HFFc6 (cell line): Measurements from ENCODE around the gene BAD. TPM values are rescaled to one million over a fixed set of nuclear protein-coding genes. Genes with fewer than 3 reads are reported as not detected.
A peak's percentile ranks its signal among the peaks of the same experiment; 100 is the strongest.

Experiments used
- DNase-seq: peaks from one replicate; pipeline ENCODE4 v3.0.0-alpha.2; 2018
- H3K27ac Mint-ChIP-seq: 2 replicates; pipeline ENCODE4 v1.8.0; 2020; ENCODE audit warnings: mild to moderate bottlenecking, mixed read lengths
- H3K27me3 Mint-ChIP-seq: 2 replicates; pipeline ENCODE4 v1.8.0; 2021; ENCODE audit warnings: mild to moderate bottlenecking, moderate library complexity, mixed read lengths; ENCODE audit not compliant: insufficient read depth
- H3K36me3 Mint-ChIP-seq: 2 replicates; pipeline ENCODE4 v1.8.0; 2021; ENCODE audit warnings: low read depth, mixed read lengths
- H3K4me1 Mint-ChIP-seq: 2 replicates; pipeline ENCODE4 v1.8.0; 2020; ENCODE audit warnings: low read depth, mixed read lengths
- H3K4me3 Mint-ChIP-seq: 2 replicates; pipeline ENCODE4 v1.8.0; 2020; ENCODE audit warnings: mild to moderate bottlenecking, moderate library complexity, mixed read lengths
- H3K9me3 Mint-ChIP-seq: 2 replicates; pipeline ENCODE4 v1.8.0; 2020; ENCODE audit warnings: mild to moderate bottlenecking, mixed read lengths
- CTCF ChIP-seq: fragments of 200-600 bp; sonication (generic); IDR thresholded peaks from 2 replicates; pipeline ENCODE4 v1.5.0; 2021; ENCODE audit warnings: antibody characterized with exemption, mild to moderate bottlenecking
- total RNA-seq, 6 experiments: library from RNA; stranded (reverse); fragmentation: NEBNext Ultra II Directional; extraction: Animal tissue kit (Norgen Biotek cat#: 25700); gene quantifications; 2 replicates in 1 of 6; 3 replicates in 5 of 6; pipeline ENCODE4 v1.2.3, GENCODE V29; 2021

The BAD gene
- total RNA-seq, 6 experiments from 2014 or later, result 65.9 to 75.0 (median 68.8) TPM

- no peak for DNase-seq
- H3K4me1 Mint-ChIP-seq, result peaks cover 19% of the 10 kb centered on the region
- H3K4me3 Mint-ChIP-seq, result peak within 1 kb of the TSS; percentile 91
- TF ChIP-seq CTCF, result peak; percentile 87
- no peaks in the 10 kb centered on the region for H3K36me3 Mint-ChIP-seq
- H3K9me3 Mint-ChIP-seq, result no peaks in the 10 kb centered on the region
- H3K27ac Mint-ChIP-seq, result peak within 1 kb of the TSS; percentile 88
- H3K27me3 Mint-ChIP-seq, result peaks cover under 1% of the 10 kb centered on the region
Measured at GRCh38 chr11:64251016-64251752, 33.3 kb downstream of the BAD start, which contains the start of gene PLCB3. Gene PLCB3 (plus strand): TSS chr11:64251530. CDS start chr11:64251650, 120 bp downstream.

- Mint-ChIP-seq H3K9me3 (no peaks in the 10 kb centered on the region), H3K4me1 (peaks cover 19% of the 10 kb centered on the region), H3K4me3 (peak overlapping the region; percentile 87), H3K36me3 (peaks cover 5% of the 10 kb centered on the region; the same call in 1 of the 2 replicates), H3K27ac (no peak overlapping the region), H3K27me3 (peaks cover 2% of the 10 kb centered on the region)
- no peak for TF ChIP-seq CTCF
- no peak for DNase-seq
Measured at GRCh38 chr11:64250415-64251015, 34.0 kb downstream of the BAD start.

GRCh38 chr11:64249563-64250414, 34.7 kb downstream of the BAD start:
- peaks cover 5% of the 10 kb centered on the region; the same call in 1 of the 2 replicates for H3K36me3 Mint-ChIP-seq
- H3K4me3 Mint-ChIP-seq, result no peak overlapping the region
- DNase-seq, result no peak
- H3K4me1 Mint-ChIP-seq, result peaks cover 19% of the 10 kb centered on the region
- no peaks in the 10 kb centered on the region for H3K9me3 Mint-ChIP-seq
- H3K27ac Mint-ChIP-seq, result no peak overlapping the region
- TF ChIP-seq CTCF, result no peak
- H3K27me3 Mint-ChIP-seq, result peaks cover 2% of the 10 kb centered on the region

DNA sequence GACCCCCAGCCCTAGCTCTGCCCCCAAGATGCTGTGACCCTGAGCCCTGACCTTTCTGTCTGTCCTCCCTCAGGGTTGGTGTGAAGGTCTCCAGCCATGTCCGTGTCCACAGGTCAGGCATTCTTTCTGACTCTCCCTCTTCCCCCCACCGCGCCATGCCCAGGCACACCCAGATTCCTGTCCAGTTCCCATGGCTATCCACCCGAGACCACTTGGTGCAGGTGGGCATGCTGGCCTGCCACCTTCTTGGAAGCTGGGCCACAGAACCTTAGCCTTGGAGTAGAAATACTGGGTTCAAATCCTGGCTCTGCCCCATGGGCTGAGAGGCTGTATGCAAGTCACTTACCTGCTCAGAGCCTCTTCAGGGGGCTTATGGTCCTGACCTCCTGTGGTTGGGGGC, 35.4 kb downstream of the BAD start:
- no peaks in the 10 kb centered on the region for H3K9me3 Mint-ChIP-seq
- H3K4me3 Mint-ChIP-seq, result no peak overlapping the region
- no peak for TF ChIP-seq CTCF
- DNase-seq, result no peak
- H3K4me1 Mint-ChIP-seq, result peaks cover 21% of the 10 kb centered on the region
- H3K27me3 Mint-ChIP-seq, result peaks cover 2% of the 10 kb centered on the region
- peaks cover 7% of the 10 kb centered on the region for H3K36me3 Mint-ChIP-seq
- H3K27ac Mint-ChIP-seq, result no peak overlapping the region

GRCh38 chr11:64248578-64248977, 35.9 kb downstream of the BAD start:
- Mint-ChIP-seq H3K4me1 (peaks cover 21% of the 10 kb centered on the region), H3K27ac (no peak overlapping the region), H3K27me3 (peaks cover 4% of the 10 kb centered on the region), H3K9me3 (no peaks in the 10 kb centered on the region), H3K4me3 (no peak overlapping the region), H3K36me3 (peaks cover 11% of the 10 kb centered on the region)
- no peak for TF ChIP-seq CTCF
- no peak for DNase-seq
